Ovary (tissue), 3 donors: ENCODE results near the gene VPS52.

Experiments
- CTCF ChIP-seq, 3 donors: fragments of 450-650 bp in 2 of 3; fragments of 200-600 bp in 1 of 3; IDR thresholded peaks; one replicate each; pipeline versions ENCODE4 v1.5.1 to v1.8.0; 2016 to 2022; ENCODE audit warnings: antibody characterized with exemption in 3 of 3, mild to moderate bottlenecking in 1 of 3
- EP300 ChIP-seq: sonication (generic); formaldehyde crosslinking; IDR thresholded peaks from one replicate; pipeline ENCODE4 v1.6.1; 2017; ENCODE audit warnings: antibody characterized with exemption
- donor health status: DM: no; HTN: no; CAD: no.

- TF ChIP-seq CTCF (IDR thresholded peaks at IDR 0.05) (no peak), EP300 (no peak)
Observed at GRCh38 chr6:33301877-33302276, 30.2 kb upstream of the VPS52 start.
